Right atrium auricular region (tissue), 2 donors: ENCODE measurements around the gene ABHD2. TPM values are rescaled to one million over a fixed set of nuclear protein-coding genes. Genes with fewer than 3 reads are reported as not detected.

ENCODE experiments used
- DNase-seq: peaks from one replicate; pipeline ENCODE4 v3.0.0-alpha.2; 2019; ENCODE audit warnings: low spot score
- H3K27ac ChIP-seq, 2 donors: fragments of 200-600 bp; sonication (generic); 1 replicate in 1 of 2; 2 replicates in 1 of 2; pipeline ENCODE4 v1.5.1; 2016 to 2019
- H3K27me3 ChIP-seq, 2 donors: fragments of 200-600 bp; sonication (generic); one replicate each; pipeline versions ENCODE4 v1.5.1 to v1.6.0; 2017 to 2019
- H3K36me3 ChIP-seq: fragments of 200-600 bp; sonication (generic); one replicate; pipeline ENCODE4 v1.5.1; 2016
- H3K4me1 ChIP-seq, 2 donors: fragments of 200-600 bp; sonication (generic); one replicate each; pipeline versions ENCODE4 v1.5.1 to v1.6.0; 2017 to 2019
- H3K4me3 ChIP-seq, 2 donors: fragments of 200-600 bp; sonication (generic); 1 replicate in 1 of 2; 2 replicates in 1 of 2; pipeline ENCODE4 v1.5.1; 2017 to 2019; ENCODE audit warnings: mild to moderate bottlenecking in 1 of 2, moderate library complexity in 1 of 2
- H3K9me3 ChIP-seq, 2 donors: fragments of 200-600 bp; sonication (generic); one replicate each; pipeline ENCODE4 v1.5.1; 2019
- total RNA-seq, 2 donors: library from RNA; depleted of rRNA; stranded (reverse); fragments of >200 nt; gene quantifications; one replicate each; pipeline ENCODE4 v1.1.0, GENCODE V29; 2016
- TF ChIP-seq, protein P1 (sequence below), 2 donors: fragments of 200-600 bp; sonication (generic); IDR thresholded peaks; one replicate each; pipeline ENCODE4 v1.5.1; 2019; ENCODE audit warnings: antibody characterized with exemption in 2 of 2

ABHD2 gene
- total RNA-seq, 2 donors from 2014 or later: 115 to 118 TPM

DNA sequence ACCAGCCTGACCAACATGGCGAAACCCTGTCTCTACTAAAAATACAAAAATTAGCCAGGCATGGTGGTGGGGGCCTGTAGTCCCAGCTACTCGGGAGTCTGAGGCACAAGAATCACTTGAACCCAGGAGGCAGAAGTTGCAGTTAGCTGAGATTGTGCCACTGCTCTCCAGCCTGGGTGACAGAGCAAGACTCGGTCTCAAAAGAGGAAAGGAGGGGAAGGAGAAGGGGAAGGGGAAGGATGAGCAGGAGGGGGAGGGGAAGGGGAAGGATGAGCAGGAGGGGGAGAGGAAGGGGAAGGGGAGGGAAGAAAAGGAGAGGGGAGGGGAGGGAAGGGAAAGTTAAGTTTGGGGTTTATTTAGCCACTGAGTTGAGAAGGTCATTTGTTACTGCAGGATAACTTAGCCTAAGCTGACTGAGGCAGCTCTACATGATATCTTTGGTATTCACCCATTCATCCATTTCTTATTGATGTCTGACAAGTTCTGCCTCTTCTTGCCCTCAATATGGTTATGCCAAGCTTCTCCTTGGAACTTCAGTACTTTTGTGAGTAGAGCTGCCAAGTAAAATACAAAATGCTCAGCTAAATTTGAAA, 15.9 kb upstream of the ABHD2 start:
- Histone ChIP-seq H3K4me1 (no peaks in the 10 kb centered on the region), H3K27ac (no peak overlapping the region), H3K9me3 (peaks cover 0 to 9% of the 10 kb centered on the region in 2 donors), H3K4me3 (no peak overlapping the region), H3K36me3 (no peaks in the 10 kb centered on the region), H3K27me3 (no peaks in the 10 kb centered on the region)
- TF ChIP-seq, protein P1, sequence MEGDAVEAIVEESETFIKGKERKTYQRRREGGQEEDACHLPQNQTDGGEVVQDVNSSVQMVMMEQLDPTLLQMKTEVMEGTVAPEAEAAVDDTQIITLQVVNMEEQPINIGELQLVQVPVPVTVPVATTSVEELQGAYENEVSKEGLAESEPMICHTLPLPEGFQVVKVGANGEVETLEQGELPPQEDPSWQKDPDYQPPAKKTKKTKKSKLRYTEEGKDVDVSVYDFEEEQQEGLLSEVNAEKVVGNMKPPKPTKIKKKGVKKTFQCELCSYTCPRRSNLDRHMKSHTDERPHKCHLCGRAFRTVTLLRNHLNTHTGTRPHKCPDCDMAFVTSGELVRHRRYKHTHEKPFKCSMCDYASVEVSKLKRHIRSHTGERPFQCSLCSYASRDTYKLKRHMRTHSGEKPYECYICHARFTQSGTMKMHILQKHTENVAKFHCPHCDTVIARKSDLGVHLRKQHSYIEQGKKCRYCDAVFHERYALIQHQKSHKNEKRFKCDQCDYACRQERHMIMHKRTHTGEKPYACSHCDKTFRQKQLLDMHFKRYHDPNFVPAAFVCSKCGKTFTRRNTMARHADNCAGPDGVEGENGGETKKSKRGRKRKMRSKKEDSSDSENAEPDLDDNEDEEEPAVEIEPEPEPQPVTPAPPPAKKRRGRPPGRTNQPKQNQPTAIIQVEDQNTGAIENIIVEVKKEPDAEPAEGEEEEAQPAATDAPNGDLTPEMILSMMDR (IDR thresholded peaks at IDR 0.05): no peak
- DNase-seq: no peak

DNA sequence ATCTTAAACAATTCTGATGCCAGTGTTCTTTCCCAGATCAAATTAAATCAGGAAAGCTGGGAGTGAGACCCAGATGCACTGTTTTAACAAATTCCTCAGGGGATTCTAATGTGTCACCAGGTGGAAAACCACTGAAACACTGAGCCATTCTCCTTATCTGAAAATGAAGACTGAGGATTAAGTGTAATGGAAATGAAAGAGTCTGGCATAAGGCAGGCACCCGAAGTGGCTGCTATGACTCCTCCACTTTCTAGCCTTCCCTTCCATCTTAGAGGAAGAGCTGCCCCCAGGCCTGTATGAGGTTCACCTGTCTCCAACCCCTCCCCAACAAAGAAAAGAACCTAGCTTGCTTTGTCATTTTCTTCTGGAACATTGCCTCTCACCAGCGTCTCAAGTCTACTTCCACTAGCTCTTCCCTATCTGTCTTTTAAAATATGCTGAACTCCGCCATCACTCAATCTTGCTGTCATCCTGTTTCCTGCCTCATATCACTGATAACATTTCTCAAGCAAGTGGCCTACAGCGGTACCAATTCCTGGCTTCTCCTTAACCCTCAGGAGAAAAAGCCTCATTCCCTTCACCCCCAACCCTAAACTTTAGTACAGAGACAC, 13.7 kb upstream of the ABHD2 start:
- no peak overlapping the region for H3K4me3 ChIP-seq
- TF ChIP-seq, protein P1 (IDR thresholded peaks at IDR 0.05): no peak
- H3K4me1 ChIP-seq: no peaks in the 10 kb centered on the region
- no peak overlapping the region for H3K27ac ChIP-seq
- DNase-seq: no peak
- no peaks in the 10 kb centered on the region for H3K36me3 ChIP-seq
- no peaks in the 10 kb centered on the region for H3K9me3 ChIP-seq
- H3K27me3 ChIP-seq: no peaks in the 10 kb centered on the region

DNA sequence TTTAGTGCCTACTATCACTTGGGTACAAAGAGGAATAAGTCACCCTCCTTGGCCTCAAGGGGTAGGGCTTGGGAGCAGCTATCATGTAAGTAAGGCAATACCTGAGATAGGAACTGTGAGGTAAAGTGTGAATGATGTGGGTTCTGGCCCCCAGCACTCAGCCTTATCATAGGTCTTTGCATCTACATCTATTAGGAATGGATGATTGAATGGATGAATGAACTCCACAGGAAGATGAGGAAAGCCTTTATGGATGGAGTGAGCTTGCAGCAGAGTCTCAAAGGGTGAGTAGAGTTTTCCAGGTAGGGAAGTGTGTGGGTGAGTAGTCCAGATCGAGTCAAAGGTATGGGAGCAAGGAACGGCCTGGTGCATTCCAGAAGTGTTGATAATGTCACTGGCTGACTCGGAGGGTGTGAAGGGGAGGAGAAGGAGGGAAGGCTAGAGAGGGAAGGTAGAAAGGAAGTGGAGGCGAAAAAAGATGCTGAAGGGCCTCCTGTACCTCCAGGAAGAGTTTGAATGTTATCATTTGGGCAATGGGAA, 13.1 kb upstream of the ABHD2 start:
- DNase-seq: no peak
- no peaks in the 10 kb centered on the region for H3K27me3 ChIP-seq
- no peak overlapping the region for H3K4me3 ChIP-seq
- no peaks in the 10 kb centered on the region for H3K36me3 ChIP-seq
- H3K4me1 ChIP-seq: no peaks in the 10 kb centered on the region
- H3K9me3 ChIP-seq: no peaks in the 10 kb centered on the region
- TF ChIP-seq, protein P1 (IDR thresholded peaks at IDR 0.05): no peak
- no peak overlapping the region for H3K27ac ChIP-seq

DNA sequence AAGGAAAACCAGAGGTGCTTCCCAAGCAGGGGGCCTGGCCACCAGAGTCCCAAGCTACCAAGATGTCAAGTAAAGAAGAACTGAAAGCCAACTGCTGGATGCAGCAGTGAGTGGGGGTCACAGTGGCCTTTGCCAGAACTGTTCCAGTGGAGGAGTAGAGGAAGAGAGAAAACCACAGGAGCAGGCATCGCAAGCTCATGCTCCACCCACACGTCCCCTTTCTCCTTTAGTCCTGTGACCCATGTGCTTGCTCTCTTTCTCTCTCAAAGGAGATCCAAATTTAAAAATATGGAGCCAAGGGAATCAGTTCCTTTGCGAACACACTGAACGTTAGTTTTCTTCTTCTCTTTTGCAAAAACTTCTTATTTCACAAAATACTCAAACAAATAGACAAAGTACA, 12.4 kb upstream of the ABHD2 start:
- no peaks in the 10 kb centered on the region for H3K36me3 ChIP-seq
- H3K4me3 ChIP-seq: no peak overlapping the region
- TF ChIP-seq, protein P1 (IDR thresholded peaks at IDR 0.05): no peak
- no peaks in the 10 kb centered on the region for H3K9me3 ChIP-seq
- no peaks in the 10 kb centered on the region for H3K4me1 ChIP-seq
- no peak for DNase-seq
- H3K27me3 ChIP-seq: no peaks in the 10 kb centered on the region
- no peak overlapping the region for H3K27ac ChIP-seq

DNA sequence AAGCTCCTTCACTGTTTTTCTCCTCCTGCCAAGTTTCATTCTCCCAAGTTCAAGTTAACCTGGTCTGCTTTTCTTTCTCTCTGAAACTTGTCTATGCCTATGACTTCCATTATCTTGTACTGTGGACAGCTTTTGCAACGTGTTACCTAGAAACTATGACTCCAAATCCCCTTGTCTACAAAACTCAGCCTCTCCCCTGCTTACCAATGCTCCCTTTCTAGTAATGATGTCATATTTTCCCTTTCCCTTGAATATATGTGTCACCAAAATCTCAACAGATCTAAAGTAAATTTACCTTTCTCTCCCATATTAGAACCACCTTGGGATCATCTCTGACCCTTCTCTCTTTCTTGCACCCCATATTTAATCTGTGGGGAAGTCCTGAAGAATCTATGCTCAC, 10.5 kb upstream of the ABHD2 start:
- DNase-seq: no peak
- TF ChIP-seq, protein P1 (IDR thresholded peaks at IDR 0.05): no peak
- H3K27me3 ChIP-seq: no peaks in the 10 kb centered on the region
- H3K36me3 ChIP-seq: no peaks in the 10 kb centered on the region
- no peak overlapping the region for H3K27ac ChIP-seq
- no peaks in the 10 kb centered on the region for H3K9me3 ChIP-seq
- H3K4me3 ChIP-seq: no peak overlapping the region
- no peaks in the 10 kb centered on the region for H3K4me1 ChIP-seq
